GM19035 (cell line): ENCODE data around the gene ZNF800.

ENCODE experiments used
- ATAC-seq: cut with Tn5 transposase; IDR thresholded peaks from one replicate; pipeline ENCODE4 v1.9.1; 2021; ENCODE audit not compliant: unreplicated experiment

ZNF800 gene

DNA sequence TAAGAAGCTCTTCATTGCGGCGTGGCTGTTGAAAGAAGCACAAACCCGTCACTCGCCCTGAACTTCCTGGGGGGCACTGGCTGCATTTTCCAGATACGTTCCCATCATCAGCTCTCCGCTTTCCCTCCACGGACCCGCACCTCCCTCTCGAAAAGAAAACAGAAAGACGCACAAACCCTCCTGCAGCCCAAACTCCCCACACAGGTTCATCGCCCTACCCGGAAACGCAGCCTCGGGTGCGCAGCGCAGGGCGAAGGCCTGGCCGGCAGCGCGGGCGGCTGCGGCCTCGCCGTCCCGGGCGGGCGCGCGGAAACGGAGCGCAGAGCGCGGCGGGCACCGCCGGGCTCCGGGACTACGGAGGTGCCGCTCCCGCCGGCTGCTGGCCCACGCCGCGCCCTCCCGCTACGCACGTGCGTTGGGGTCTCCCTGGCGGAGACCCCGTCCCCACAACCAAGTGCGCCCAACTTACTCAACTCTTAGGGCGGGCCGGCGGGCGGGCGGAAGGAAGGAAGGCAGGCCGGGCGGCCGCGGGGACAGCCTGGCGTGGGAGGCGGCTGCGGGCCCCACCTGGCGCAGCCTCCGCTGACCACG is 822 bp downstream of the ZNF800 start:
- ATAC-seq: peak; percentile 49

DNA sequence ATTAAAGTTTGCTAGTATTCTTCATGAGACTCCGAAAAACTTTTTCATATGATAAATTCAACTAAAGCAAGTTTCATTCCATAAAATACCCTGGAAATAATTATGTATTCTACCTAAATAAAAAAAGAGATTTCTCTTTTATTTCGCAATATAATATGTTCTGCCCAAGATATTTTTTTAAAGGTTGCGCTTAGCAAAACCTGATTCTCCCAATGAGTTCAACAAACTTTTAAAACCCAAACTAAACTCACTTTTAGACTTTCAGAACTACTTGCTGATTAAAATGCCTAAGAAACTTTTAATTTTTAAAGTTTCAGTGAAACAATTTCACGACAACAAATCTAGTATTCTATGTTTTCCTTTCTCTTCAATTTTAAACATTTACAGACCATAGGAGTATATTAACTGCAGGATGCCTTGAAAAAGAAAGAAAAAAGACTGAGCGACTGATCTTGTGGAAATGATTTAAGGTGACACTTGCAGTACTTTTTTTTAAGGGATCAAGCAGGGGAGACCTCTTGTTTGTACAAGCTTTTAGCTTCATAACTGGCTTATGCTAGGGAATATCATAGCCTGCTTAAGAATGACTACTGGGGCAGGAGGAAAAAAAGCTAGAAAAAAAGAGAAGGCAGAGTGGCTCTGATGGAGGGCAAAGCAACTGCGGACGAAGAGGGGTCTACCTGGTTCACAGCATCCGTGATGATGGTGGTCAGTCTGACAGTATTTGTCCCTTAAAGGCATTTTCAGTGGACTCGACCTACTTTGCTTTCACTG is 1.5 kb downstream of the ZNF800 start:
- no peak for ATAC-seq

DNA sequence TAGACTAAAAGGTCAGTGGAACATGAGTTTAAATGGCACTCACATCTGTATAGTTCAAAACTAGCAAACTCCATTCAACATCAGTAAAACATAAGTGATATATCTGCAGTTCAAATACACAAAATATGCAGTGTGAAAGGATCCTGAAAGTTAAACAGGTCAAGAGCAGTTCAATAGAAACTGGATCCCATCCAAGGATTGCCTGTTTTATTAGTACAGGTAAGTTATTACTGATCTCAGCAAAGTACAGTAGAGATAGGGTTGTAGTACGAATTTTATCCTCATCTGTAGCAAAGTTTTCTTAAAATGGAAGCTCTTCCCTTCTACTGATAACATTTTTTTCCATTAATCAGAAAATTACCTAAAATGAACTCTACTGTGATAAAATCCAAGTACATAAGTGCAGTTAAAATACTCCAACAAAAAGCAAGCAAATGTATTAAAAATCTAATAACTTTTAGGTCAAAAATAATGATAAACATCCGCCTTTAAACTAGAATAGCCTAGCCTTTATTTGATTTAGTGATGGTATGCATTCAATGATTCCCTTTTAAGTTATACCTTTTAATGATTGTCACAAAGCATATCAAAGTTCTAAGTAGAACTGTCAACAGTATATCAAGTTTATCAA is 2.2 kb downstream of the ZNF800 start:
- no peak for ATAC-seq

DNA sequence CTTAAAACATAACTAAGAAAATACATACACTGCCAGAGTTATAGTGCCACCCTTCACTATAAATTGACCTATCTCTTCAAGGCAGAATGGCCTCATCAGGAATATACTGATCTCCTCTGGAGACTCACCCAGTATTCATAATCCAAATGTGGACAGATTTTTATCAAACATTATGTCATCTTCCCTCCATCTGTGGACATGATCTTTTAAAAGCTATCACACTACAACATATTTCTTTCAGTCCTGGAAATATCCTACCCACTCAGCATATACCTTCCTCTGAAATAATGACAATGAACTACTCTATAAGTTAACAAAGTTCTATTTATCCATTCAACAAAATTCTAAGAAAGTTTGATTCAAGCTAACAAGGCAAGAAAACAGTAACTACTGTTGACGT is 3.2 kb downstream of the ZNF800 start:
- no peak for ATAC-seq

DNA sequence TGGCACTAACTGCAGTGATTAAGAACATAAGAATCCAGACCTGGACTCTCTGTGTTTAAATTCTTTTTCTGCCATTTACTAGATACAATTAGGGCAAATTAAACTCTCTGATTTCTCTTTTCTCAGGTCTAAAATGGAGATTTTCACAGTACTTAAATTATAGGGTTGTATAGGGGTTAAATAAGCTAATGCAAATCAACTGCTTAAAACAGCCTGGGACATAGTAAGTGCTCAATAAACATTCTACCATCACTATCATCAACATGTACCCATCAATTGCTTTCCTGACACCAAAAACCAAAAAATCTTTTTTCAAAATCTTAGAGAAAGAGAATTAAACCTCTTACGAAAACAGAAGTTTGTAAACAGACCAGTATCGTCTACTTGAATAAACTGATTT is 4.5 kb downstream of the ZNF800 start:
- ATAC-seq: no peak

DNA sequence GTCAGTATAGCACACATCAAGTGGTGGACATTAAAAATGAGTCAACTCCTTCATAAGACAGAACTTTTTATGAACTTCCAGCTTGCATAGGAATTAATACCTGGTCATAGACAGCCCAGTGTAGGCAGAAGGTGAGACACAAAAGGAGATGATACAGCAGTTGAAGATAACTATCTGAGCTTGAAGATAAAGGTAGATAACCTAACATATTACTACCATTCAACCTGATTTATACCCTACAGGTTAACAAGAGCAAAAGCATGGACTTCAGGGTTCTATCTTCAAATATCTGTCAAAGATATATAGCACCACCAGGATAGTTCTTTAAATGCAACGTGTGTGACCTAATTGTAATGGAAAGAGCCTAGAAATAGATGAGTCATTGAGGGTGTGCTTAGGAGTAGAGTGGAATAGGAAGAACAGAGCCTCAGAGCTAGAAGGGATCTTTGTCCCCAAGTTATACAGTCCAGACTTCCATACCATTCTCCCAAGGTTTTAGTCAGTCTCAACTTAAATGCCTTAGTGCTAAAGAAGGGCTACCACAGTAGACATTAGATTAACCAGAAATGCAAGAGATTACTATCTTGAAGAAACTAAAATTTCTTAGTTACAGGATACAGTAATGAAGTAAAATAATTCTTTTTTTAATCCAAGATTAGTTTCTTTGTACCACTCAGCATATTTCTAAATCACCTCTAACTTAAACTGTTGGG is 9.2 kb downstream of the ZNF800 start:
- ATAC-seq: no peak

DNA sequence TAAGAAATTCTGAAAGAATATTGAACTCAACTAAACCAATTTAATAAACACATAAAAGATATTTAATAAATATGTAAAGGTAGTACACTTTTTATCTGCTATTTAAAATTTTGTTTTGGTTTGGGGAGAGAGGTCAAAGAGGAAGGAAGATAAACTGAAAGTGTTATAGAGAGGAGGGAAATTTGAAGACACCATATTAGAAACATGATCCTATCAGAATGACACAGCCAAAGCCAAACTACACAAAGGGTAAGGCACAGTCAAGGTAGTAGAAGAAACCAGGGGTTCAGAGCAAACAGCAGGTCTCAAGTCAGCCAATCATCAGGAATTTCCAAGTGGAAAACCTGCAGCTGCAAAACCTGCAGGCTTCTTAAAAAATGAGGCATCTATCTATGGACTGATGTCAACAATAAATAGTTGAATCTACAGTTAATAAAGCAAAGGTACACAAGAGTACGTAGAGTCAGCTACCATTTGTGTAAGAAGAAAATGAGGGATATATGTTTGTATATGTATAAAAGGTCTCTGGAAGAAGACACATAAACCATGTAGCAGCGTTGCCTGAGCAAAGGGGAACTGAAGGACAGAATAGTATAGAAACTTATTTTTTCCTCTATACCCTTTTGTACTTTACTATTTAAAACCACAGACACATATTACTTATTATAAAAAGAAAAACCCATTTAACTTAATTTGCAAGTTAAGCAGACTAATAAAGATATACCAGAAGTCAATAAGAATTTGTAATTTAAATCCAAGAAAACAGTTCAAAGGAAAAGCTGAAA is 10.0 kb downstream of the ZNF800 start:
- no peak for ATAC-seq

DNA sequence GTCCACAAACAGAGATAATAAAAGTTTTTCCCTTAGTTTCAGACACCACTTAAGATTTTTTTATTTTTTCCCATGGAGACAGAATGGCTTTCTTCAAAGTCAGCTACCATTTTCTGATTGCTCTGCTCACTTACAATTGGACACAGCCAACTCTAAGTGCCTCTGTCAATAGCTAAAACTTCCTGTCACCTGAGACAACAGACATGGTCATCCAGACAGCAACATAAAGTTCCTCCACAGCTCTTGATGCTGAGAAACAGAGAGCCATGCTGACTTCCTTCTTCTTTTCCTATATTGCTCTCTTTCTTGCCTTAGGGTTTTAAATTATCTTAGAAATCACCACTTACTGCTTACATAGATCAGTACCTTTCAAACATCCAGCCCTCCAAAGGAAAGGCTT is 12.0 kb downstream of the ZNF800 start:
- ATAC-seq: no peak

DNA sequence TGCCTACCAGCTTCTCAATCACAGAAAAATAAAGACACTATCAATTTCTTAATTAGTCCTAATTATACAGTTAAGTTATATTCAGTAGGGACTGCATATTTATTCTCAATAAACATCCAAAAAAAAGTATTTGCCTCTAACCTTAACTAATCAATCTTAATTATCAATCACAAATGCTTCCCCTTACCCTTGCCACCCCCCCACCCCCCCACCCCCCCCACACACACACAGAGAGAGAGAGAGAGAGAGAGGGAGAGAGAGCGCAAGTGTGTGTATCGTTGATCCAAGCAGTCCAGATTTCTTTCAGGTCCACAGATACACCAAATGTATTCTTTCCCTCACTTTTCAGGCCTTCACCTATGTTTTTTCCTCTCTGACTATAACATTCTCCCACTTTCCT is 12.9 kb downstream of the ZNF800 start:
- ATAC-seq: no peak

DNA sequence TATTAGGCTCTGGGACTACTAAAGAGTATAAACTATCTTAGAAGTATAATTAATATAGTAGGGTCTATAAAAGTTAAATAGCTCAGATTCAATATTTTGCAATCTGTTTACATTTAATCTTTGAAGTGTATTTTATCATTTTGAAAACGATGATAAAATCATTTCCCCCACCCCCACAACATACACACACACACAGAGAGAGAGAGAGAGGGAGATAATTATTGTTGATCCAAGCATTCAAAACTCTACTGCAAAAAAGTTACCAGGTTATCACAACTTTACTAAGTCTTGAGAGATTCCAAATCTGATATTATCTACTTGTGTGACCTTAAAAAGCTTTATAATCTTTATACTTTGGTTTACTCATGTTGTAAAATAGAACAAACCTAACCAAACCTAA is 14.0 kb downstream of the ZNF800 start:
- no peak for ATAC-seq

DNA sequence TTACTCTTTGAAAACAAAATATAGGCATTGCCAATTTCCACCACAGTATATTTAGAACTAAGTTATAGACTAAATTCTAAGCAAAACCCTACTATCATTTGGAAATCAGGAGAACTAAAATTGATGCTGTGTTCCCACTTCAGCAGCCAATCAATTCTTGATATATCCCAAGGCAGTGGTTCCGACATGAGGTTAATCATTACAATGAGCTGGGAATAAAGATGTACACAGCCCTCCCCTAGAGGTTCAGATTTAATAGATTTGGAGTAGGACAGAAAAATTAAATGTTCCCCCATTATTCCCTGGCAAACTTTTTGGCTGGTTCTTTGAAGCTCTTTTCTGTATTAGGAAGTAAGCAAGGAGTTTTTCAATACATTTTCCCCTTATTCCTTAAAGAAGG is 15.1 kb downstream of the ZNF800 start:
- ATAC-seq: no peak

DNA sequence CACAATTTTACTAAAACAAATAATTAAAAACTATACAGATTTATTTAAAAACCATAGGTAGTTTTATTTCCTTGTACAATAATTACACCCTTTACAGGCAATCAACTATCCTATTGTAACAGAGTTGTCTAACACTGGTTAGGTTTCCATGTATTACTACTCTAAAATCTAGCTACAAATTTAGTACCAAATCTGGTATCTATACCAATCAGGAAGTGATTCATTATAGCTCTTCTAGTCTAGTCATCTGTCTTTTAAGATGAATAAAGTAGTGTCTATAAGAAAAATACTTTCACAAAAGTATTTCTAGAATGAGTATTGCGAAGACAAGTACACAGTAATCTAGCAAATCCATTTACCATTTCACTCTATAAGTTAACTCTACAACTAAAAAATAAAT is 16.9 kb downstream of the ZNF800 start:
- no peak for ATAC-seq

DNA sequence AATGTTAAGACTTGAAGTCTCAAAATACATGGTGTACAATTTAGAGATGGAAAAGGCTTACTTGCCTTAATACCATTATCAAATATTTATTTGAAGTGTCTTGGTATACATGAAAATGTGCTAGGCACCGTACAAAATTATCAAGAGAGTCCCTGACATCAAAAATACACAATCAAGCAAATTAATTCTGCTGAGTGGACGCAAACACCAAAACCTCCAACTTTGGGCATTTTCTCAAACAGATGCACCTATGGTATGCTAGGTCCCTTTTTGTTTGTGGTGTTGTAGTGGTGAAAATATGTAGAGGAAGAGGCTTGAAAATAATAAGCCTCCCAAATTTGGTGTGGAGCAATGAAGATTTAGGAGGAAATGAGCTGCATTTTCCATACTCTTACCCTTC is 24.8 kb downstream of the ZNF800 start:
- ATAC-seq: no peak

DNA sequence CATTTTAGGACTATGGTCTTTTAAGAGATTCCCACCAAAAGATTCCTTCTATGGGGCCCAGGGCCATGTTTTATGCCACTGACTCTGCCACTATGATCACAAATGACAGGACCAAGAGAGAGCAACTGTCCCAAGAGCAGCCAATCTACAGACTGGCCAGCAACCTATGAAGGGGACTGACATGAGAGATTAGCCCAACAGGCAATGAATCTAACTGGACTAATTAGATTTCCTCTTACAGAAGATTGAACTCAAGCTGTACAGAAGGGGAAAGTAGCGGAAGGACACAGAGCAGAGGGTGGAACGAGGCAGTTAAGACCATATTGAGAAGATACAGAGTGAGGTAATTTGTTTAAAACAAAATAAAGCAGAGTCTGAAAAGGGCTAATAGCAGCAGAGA is 25.8 kb downstream of the ZNF800 start:
- ATAC-seq: no peak

DNA sequence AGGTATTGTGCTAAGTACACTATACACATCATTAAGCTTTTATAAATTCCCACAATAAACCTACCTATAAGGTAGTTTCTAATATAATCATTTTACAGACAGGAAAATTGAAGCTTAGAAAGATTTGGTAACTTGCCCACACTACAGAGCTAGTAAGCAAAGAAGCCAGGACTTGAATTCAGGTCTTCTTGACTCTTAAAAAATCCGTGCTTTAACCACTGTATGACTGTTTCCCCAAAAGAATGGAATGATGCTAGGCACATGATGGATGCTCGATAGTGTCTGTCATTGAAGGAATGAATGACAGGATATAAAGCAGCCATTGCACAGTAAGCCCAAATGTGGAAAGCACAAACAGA is 26.6 kb downstream of the ZNF800 start:
- ATAC-seq: no peak

DNA sequence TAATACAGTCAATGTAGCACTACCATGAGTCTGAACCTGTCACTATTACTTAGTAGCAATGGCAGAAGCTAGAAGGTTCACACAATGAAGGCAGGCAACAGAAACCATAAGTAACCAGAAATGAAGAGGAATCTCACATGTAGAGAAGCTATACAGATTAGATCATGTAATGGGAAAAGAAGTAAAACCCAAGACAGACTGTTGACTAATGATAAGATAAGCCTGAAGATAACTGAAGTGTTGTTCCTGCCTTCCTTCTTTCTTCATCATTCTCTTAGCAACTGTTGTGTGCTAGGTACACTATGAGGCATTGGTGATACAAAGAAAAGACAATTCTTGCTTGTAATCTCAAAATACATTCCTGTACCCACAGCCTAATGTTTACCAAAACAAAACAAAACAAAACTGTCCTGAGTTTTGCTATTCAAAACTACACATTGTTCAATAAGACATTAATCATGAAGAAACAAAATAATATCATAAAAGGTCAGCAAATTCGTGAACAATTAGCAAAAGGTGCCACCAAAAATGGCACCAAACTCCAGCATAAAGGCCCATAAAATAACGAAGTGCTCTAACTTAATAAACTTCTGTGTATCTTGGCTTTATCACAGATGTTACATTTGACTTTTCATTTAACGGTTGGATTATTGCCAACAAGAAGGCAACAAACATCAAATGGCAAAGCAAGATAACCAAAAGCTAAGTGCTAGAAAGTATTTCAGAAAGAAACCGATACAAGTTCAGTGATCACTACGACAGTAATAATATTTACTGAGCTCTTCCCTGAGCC is 27.1 kb downstream of the ZNF800 start:
- ATAC-seq: no peak

DNA sequence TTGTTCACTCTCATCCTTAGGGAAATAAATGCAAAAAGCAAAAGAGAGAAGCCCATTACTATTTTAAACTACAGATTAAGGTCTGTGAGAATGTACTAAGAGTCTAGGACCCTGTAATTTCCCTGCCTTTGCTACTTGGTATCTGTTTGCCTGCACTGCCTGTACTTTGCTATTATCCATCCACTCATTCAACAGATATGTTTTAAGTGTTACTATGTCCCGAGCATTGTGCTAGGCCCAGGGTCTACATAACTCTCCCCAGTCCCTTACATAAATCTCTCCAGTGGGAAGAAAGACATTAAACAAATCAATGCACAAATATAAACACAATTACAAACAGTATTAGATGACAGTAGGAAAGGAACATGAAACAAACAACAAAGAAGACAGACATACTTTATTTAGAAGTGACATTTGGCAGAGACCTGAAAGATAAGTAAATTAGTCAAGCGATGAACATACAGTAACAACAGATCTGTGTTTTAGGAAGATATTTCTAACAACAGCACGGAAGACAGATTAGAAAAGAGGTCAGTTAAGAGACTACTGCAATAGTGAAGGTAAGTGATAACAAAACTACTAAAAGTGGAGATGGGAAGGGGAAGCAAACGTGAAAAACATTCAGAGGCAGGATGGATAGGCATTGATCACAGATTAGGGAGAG is 30.0 kb downstream of the ZNF800 start:
- ATAC-seq: no peak

DNA sequence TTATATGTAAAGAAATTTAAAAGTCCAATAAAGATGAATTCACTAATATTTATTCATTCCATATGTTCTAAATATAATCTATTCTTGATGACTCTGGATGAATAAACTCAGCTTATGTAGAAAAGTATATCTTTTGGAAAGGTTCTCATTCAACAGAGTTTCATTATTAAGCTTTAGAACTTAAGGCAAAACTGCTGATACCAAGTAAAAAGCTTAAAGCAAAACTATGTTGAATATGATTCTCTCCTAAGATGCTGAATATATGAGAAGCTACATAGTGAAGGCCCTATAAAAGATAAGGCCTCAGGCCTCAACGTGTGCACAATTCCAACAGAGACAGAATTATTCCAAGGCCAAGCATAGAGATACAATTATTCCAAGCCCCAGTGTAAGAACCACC is 30.8 kb downstream of the ZNF800 start:
- ATAC-seq: no peak

DNA sequence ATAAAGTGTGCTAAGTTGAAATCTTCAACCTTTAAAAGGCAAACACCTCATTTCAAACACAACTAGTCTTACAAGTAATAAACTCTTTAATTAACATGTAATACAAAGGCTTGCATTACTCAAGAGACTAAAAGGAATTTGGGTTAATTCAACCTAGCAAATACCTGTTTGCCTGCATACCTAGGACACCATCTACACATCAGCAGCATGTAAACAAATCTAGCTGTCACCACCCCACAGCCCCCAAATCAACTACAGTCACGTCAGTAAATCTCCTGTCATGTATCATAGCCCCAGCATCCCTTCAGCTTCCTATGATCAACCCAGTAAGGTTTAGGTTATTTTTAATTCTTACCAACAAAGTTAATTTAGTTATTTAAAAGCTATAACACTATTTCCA is 33.5 kb downstream of the ZNF800 start:
- no peak for ATAC-seq

DNA sequence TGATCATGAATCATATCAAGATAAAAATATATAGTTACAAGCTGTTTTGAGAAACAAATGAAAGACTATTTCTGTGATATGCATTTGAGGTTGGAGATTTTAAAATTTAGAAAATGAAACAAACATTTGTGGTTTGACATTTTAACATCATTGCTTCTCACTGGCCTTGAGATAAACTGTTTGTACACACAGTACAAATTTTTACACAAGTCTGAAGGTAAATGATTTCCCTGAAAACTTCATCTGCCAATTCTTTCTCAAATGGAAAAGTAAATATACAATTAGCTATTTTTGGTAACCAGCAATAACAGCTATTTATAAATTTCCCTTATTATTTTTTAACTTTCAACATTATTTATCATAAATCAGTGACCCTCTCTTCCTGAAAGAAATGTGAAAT is 38.6 kb downstream of the ZNF800 start:
- no peak for ATAC-seq
